GM19238 (cell line): ENCODE results near the gene SFXN5.

Source experiments
- DNase-seq: peaks from one replicate; pipeline ENCODE4 v3.0.0; 2011; ENCODE audit warnings: low spot score; ENCODE audit not compliant: insufficient read length

SFXN5 gene

DNA sequence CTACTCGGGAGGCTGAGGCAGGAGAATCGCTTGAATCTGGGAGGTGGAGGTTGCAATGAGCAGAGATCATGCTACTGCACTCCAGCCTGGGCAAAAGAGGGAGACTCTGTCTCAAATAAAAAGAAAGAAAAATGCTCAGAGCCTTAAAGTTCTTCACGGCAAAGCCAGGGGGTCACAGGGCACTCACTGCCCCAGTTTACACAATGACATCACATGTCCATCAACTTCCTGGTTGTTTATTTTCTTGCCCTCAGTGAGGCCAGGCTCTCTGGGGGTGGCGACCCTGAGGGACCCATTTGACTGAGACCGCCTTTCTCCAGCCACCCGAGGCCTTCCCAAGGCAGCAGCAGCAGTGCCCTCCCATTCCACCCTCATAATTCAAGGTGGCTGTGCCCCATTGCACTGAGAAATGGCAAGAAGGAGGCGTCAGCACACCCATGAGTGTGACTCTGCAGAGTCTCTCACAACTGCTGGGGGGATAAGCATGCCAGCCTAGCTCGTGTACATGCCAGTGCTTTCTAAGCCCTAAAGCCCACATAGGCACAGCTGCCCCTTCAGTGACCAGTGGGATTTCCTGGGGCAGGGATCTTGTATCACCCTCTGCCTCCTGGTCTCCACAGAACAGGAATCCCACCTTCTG is 50.0 kb downstream of the SFXN5 start:
- no peak for DNase-seq

DNA sequence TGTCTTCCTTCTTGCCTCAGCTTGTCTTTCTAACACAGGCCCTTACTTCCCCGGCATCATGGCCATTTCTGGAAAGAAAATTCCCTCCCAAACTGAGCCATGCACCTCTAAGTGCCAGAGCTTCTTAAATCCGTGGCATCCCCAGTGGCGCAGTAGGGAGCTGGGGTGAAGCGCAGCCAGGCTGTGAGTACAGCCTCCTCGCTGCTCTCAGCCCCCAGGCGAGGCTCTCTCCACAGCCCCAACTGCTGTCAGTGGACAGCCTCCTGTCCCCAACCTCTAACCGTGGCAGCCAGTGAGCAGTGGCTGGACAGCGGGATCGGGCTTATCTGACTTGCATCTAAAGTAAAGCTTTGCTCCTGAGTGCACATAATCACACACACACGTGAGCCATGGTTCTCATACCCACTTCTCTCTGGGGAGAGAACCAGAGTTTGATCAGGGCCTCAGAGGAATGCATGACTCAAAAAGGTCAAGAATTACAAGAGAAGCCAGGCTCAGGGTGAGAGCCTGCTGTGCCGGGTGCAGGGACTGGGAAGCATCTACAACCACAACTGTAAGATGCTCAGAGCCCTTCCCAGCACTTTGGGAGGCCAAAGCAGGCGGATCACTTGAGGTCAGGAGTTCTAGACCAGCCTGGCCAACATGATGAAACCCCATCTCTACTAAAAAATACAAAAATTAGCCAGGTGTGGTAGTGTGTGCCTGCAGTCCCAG is 50.7 kb downstream of the SFXN5 start:
- no peak for DNase-seq

DNA sequence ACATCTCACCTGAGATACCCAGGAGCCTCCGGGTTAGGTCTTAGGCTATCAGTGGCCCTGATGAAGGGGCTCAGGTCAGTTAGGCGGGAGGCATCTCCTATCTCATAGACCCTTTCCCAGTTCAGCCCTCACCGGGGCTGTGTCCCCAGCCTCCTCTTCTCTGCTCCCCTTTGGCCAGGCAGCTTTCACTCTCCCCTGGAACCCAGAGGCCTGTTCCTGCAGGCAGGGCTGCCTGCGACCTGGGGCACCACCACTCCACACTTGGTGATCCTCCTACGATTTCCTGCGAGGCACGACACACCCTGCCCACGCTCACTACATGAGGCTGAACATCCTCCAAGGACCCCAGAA is 51.2 kb downstream of the SFXN5 start:
- DNase-seq, result no peak

DNA sequence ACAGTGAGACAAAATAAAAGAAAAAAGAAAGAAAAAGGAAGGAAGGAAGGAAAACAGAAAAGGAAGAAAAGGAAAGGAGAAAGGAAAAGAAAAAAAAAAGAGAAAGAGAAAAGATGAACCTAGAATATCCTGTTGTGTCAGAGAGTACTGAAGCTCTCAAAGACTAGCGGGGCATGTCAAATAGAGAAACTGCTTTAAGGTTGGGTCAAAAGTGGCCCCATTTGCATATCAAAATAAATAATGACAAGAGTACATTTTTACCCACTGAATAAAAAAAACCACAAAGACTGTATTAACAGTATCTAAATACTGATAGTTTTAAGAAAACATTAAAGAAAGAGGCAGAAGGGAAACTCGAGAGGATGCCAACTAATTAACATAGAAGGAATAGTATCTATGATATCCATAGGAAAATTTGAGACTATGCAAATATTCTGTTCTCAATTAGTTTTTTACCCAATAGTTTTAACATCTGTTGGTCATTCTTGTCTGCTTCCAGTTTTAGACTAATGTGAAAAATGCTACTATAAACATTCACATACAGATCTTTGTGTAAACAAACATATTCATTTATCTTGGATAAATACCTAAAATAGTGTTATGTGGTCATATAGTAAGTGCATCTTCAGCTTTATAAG is 53.2 kb downstream of the SFXN5 start:
- no peak for DNase-seq

DNA sequence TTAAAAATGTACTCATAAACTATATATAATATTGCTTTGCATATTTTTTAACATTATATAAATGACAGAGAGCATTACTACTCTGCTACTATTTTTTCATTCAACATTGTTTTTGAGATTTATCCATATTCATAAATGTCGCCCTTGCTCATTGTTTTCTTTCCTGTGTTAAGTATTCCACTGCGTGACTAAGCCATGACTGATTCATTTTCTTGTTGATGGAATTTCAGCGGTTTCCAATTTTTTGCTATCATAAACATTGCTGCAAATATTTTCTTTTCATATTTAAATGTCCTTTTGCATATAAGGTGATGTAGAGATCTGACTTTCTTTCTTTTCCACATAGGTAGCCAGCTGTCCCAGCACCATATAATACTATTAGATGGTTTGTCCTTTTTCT is 57.6 kb downstream of the SFXN5 start:
- DNase-seq, result no peak

DNA sequence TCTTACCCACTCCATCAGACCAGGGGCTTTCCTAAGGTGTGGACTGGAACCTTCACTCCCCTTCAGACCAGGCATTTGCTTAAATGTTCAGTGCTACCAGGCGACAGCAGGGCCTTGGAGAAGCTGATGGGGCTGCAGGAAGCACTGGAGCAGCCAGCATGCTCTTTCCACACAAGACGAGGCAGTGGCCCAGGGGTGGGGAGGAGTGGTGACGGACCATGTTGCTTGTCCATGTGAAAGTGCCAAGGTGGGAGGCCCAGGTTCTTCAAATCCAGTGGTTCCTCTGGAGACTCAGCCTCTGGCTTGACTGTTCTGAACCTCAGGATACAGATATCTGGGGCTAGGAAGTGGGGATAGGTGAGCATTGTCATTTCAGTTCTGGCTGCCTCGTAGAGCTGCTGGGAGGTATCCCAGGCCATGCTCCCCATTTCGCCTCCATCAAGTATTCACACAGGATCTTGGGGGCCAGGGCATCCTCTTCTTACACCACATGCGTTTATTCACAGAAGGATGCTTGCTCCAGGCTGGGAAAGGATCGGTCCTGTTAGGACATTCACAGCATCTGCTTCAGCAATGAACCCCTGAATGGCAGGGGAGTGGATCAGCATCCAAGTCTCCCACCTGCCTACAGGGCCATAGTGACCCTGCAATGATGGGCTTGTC is 62.2 kb downstream of the SFXN5 start:
- DNase-seq, result no peak

DNA sequence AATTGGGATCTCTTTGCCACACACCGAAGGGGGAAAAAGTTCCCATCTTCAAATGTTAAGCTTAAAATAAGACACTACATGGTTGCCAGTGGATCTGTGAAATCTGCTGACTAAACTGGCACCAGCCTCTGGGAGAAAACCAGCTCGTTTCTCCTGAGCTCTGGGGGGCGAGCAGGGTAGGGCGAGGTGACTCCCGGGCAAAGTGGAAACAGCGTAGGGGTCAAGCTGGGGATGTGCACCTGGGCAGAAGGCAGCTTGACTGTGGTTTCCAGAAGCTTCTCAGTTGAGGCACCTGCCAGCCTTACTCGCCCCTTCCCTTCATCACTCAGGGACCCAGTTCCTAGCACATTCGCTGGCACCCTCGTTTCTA is 62.8 kb downstream of the SFXN5 start:
- DNase-seq, result no peak

DNA sequence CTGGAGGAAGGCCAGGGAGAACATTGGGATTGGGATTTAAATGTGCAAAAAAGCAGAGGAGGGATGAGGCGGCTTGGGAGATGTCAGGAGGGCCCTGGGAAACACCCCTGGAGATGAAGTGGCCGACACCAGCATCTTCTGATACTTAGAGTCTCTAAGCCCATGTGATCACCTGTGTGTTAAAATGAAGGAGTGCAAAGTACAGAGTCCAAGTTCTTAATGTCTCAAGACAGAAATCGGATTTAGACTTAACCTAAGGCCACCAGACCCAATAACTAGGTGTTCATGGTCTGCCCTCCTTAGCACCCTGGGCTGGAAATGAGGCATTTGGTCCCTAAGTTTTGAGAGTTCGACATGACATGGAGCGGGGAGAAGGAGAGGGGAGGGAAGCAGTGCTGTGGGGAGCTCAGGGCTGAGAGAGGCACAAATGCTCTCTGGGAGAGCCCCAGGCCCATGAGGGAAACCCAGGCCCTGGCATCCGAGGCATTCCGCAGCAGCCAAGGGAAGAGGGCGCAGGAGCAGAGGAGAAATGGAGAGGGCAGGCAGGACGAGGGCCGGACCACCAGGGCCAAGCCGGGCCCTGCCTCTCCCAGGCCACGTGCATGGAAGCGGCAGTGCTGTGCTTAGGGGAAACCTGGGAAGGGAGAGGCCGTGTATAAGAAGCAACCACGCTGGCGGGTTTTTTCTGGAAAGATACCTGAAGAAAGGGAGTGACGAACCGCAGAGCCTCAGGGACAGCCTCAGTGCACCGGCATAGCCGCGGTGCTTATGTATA is 63.3 kb downstream of the SFXN5 start:
- no peak for DNase-seq

DNA sequence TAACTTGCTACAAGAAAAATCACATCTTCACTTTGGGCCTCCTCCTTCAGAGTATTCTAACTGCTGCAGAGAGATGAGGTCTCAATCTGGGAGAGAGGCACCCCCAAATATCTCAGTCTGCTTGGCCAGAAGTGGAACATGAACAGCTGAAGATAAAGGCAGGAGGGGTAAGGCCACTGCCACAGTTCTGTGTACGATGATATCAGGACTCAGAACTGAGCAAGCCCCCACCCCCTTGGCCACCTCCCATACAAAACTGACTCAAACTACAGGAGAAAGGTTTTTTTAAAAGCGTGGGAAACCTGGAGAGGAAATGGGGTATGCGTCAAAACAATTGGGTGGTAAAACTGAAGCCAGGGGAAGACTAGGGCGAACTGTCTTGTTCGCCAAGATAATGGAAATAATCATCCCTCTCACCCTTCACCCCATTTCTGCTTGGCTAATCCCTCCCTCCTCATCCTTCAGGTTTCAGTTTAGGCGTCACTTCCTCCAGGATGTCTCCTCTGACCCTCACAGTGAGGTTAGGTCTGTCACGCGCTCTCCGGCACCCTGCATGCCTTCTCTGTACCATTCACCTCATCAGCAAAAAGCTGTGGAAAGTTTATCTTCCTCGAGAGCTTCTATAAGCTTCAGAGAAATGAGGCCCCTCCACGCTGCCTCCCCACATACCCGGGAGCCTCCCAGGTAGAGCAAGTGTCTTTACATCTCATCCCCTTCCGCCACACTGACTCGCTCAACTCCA is 64.4 kb downstream of the SFXN5 start:
- DNase-seq, result no peak

DNA sequence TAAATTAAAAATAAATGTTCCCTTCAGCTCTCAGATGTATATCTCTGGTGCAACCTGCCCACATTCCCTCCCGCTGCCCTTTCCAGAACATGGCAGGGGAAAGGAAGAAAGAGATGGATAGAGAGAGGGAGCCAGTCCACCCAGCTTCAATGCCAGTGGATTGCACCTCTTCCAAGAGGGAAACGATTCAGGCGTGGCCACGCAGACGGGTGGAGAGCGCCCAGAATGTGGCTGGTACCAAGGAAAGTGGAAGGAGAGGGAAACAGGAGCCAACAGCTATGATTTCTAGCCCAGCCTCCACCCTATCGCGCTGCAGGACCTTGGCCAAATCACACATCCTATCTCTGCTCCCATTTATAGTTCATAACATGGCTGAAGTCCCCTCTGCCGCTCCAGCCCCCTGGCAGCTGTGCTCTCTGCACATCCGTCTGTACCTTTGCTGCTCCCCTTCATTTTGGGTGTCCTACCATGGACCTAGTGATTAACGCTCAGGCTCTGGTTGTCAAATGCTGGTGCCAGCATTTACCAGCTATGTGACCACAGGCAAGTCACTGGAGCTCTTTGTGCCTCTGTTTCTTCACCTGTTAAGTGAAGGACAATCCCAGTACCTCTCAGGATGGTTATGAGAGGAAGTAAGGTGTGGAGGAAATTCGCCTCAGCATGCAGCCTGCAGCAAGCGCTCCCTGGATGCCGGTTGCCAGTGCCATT is 66.5 kb downstream of the SFXN5 start:
- DNase-seq, result no peak

DNA sequence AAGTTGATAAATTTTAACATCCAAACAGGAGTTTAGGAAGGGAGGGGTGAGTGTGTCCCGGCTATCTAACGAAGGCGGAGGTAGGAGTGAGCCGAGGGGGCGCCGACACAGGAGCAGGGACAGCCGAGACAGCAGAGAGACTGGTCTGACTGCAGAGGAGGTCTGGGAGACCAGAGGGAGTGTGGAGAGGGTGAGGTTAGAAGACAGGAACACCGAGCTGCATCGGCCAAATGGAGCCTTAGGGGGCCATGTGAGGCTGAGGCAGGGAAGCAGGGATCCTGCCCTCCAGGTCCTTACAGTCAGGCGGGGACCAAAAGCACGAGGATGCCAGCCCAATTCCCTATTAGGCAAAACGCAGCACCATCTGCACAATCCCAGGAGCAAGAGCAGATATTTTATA is 67.0 kb downstream of the SFXN5 start:
- DNase-seq, result no peak

DNA sequence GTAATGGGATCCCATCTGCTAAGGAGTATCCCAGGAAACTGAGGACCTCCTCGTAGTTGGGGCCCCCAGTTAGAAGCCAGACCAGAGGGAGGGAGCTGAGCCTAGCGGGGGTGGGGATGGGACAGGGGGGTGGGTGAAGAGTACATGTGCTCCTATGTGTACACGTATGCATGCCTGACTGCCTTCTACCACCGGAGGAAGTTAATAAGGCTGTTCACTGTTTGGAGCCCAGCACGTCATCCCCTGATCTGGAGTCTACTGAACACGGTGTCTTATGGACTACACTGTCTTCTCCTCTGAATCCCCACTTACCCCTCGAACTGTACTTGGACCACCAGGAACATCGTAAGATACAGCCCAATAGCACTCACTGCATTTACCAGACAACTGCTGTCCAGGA is 68.5 kb downstream of the SFXN5 start:
- DNase-seq, result no peak

DNA sequence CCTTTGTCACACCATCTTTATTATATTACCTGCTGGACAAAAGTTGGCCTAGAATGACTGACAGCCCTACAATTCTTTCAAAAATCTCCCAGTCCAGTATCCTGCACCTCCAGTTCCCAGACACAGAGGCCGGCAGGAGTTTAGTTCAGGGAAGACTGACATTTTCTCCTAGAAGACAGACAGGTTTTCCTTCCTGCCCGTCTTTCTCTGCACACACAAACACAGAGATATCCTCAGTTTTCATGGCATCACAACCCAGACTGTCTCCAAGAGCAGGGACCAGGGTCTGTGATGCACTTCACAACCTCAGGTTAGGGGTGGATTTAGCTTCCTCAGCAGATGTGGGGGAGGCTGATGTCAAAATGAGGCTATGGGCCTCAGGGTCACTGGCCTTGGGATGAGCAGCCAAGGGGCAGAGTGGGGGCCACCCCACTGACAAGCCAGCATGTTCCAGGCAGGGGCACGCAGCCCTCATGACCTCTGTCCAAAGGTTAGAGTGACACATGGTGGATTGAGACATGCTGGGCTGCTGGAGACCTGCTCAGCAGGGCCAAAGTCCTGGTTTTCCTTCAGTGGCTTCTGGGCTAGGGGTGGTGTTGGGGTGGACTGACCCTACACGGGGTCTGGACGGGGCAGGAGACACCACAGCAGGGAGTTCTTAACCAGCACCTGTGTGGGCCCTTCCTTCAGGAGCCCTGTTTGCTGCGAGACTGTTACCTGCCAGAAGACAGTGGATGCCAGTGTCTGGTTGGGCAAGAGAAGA is 70.5 kb downstream of the SFXN5 start:
- DNase-seq, result no peak

DNA sequence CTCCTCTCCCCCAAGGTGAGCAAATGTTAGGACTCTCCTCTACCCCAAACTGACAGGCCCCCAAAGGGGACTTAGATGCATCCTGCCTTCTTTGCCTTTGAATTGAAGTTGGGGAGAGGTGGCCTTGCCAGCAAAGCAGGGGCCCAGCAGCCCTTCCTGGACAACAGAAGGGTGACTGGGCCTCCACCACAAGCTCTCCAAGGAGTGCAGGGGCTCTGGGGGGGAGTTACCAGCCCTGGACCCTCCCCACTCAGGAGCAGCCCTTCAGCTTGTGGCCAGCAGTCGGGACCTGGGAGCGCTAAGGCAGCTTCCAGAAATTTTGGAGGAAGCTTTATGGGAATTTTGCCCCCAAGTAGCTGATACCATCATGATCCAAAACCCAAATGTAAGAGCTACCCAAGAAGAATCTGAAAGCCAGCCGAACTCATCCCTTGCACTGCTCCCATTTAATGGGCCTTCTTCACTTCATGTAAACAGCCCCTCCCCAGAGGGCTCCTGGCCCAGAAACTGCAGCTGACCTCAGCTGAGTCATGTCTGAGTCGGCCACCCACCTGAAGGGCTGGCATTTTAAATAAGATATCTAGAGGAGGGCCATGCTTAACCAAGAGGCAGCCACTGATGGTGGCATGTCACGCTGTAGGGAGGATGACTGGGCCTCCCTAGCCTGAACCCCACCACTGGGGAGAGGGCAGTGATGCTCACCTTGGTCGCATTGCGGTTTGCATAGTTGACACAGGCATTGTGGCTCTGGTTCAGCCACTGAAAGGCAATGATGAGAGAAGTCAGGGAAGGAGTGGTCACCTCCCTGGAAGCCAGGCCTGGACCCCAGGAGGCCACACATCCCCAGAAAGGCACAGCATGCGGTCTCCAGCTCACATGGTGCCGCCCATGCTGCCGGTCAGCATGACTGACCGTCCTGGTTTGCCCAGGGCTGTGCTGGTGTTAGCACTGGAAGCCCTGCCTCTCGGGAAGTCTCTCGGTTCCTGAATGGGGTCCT is 71.5 kb downstream of the SFXN5 start:
- no peak for DNase-seq

DNA sequence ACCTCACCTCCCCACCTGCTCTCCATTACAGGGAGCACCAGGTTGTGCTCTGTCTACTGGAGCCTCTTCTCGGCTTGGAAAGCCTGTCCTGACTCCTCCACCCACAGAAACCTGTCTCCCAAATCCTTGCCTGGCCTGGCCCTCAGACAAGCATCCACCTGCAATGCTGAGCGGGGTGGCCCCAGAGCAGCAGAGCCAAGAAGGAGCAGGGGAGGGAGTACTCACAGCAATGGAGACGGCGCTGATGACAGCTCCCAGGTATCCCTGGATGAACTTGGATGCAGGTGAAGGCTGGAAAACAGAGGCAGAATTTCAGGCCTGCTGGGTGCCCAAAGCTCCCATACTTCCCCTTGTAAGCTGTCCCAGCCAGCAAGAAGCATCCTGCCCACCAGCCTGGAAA is 72.8 kb downstream of the SFXN5 start:
- DNase-seq, result no peak

DNA sequence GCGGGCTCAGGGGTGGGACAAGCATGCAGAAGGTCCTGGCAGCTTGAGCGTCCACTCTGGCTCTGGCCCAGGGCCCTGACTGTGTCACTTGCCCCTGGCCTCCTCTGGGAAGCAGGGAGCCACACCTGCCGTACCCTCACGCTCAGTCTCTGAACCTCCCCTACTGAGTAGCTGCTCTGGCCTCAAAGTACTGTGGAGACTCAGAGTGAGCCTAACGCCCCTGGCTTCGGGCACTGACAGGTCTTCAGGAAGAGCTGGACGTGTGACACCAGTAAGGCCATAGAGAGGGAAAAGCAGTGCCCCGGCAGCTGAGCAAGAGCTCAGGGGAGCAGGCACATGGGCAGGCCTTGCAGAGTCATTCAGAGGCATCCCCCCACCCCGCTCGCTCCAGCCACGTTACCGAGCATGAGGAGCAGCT is 73.3 kb downstream of the SFXN5 start:
- no peak for DNase-seq

DNA sequence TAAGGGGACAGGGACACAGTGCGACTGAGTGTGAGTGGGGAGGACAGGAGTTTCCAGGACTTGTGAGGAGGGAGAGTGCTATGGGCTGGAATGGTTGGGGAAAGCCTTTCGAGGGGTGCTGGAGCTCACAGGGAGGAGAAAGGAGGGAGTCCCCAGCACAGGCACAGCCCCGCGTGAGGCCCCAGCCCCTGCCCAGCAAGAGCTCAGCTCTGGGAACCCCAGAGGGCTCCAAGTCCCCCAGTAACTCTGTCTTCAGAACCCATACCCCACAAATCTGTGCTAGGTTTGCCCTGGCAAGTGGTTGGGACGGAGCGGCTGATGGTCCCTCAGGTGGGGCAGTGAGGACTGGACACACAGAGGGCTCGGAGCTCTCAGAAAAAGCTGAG is 75.4 kb downstream of the SFXN5 start:
- no peak for DNase-seq

DNA sequence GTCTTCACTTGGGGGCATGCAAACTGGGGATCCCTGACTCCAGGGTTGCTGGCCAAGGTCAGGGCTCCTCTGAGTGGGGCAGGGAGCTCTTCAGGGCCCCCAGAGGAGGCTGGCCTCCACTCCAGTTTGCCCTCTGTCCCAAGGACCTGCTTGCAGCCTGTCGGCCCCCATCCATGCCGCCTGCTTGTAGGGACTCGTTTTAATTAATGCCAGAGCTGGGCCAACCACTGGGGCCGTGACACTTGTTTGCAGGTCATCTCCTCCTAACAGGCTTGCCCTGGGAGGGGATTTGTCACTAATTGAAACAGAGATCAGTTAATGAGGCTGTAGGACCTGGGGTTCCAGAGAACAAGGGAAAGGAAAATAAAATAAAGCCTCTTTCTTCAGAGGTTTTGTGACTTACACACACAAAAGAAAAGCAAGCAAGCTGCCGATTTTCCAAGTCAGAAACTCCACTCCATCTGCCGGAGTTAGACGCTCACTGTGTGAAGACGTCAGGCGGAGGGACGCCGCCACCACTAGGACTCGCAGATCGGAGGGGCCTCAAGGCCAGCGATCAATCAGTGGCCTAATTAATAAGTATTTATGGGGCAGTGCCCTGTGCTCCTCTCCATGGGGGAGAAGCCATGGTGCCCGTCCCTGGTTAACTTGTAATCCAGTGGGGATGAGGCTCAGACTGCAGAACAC is 75.9 kb downstream of the SFXN5 start:
- no peak for DNase-seq
